Spinal cord (tissue), 10 donors: Measurements from ENCODE around the gene FABP7. TPM values are rescaled to one million over a fixed set of nuclear protein-coding genes. Genes with fewer than 3 reads are reported as not detected.
"Not testable (repeated sequence)": the region's sequence is repeated elsewhere in the genome, so short reads cannot be mapped to it uniquely, and the experiment has no call there.

Experiments
- DNase-seq, 6 donors: peaks; one replicate each; pipeline versions ENCODE4 v3.0.0 to v3.0.0-alpha.2; 2013 to 2015; ENCODE audit warnings: low spot score in 6 of 6, low read depth in 4 of 6
- H3K27ac ChIP-seq: one replicate; pipeline ENCODE4 v1.5.1; 2013; ENCODE audit warnings: low read depth, low read length, control low read depth
- H3K27me3 ChIP-seq: one replicate; pipeline ENCODE4 v1.6.1; 2013; ENCODE audit warnings: low read length; ENCODE audit not compliant: control insufficient read depth, insufficient read depth
- H3K36me3 ChIP-seq: one replicate; pipeline ENCODE4 v1.6.1; 2013; ENCODE audit warnings: low read length; ENCODE audit not compliant: control insufficient read depth, insufficient read depth
- H3K4me1 ChIP-seq: one replicate; pipeline ENCODE4 v1.6.1; 2013; ENCODE audit warnings: low read length; ENCODE audit not compliant: control insufficient read depth, insufficient read depth
- H3K4me3 ChIP-seq: one replicate; pipeline ENCODE4 v1.5.1; 2013; ENCODE audit warnings: low read depth, low read length, control low read depth
- H3K9me3 ChIP-seq: one replicate; pipeline ENCODE4 v1.6.1; 2013; ENCODE audit warnings: low read length; ENCODE audit not compliant: control insufficient read depth, insufficient read depth
- WGBS: methylation state at CpG from one replicate; pipeline ENCODE4 v1.1.5; 2013; ENCODE audit warnings: missing lambda C conversion rate; ENCODE audit not compliant: insufficient coverage; 5-methylcytosine and 5-hydroxymethylcytosine counted together
- polyA plus RNA-seq, 2 donors: library from polyadenylated mRNA; unstranded; fragments of 120-200 nt; gene quantifications; one replicate each; pipeline ENCODE4 v1.2.1, GENCODE V29; 2013; ENCODE audit not compliant: insufficient read length in 2 of 2
- total RNA-seq, 2 donors: library from RNA; depleted of rRNA in 1 of 2; stranded (reverse); fragments of 120-200 nt in 1 of 2; fragments of >200 nt in 1 of 2; gene quantifications; one replicate each; pipeline versions ENCODE4 v1.2.3 to v1.2.4, GENCODE V29; 2013 to 2014
- donor health status: healthy.

The FABP7 gene
- total and polyA plus RNA-seq, 4 donors = 138 to 537 (median 272) TPM

DNA sequence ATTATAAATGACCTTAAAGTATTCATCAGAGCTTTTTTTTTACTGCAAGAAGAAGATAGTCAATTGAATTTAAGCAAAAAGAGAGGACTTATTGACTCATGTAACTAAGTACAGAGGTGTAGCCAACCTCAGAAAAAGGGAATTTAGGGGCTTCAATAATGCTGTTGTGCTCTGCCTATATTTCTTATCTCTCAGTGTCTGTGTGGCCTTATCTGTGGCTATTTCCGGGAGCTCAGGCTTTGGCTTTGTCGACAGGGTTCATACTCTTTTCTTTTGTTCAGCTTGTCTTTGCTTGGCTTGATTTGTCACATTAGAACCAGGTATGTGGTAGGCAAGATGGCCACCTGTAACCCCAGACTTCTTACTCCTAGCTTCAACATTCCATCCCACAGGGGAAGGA, 38.6 kb upstream of the FABP7 start:
- Histone ChIP-seq H3K4me3 (no peak overlapping the region), H3K36me3 (no peaks in the 10 kb centered on the region), H3K4me1 (no peaks in the 10 kb centered on the region), H3K27me3 (no peaks in the 10 kb centered on the region), H3K9me3 (no peaks in the 10 kb centered on the region), H3K27ac (no peak overlapping the region)
- DNase-seq = no peak
- no CpG with 5 or more reads among the region's 2 CpGs for WGBS

DNA sequence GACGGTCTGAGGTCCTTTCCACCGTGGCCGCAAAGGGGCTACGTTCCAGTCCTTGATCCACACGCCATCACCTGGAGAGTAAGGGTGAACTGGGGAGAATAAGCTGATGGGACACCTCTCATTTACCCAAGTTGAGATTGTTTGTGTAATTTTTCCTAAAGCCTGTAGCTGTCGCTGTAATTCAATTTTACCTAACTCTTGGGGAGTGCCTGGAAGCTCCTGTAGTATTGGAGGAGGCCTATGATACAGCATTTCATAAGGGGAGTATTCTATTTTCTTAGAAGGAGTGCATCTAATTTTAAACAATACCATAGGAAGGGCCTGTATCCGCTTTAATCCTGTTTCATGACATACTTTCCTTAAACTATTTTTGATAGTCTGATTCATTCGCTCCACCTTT, 35.3 kb upstream of the FABP7 start:
- DNase-seq, H3K27ac ChIP-seq, H3K27me3 ChIP-seq, H3K36me3 ChIP-seq, H3K9me3 ChIP-seq, H3K4me3 ChIP-seq, H3K4me1 ChIP-seq: not testable (repeated sequence)
- WGBS = 92% methylated on average over 2 of the region's 8 CpGs

DNA sequence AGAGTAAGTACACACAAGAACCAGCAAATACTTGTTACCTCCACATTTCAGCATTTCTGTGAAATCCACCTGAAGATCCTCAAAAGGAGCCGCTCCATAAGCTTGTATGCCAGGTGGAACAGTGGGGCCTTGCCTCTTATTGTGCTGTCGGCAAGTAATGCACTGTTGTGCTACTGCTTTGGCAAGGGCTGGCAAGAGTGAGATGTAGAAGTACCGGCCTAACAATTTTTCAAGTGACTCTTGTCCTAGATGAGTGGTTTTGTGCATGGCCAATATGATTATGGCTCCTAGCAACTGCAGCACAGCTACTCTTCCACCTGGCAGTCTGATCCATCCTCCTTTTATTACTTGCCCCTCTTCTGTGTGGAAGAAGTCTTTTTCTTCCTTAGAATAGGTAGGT, 34.7 kb upstream of the FABP7 start:
- WGBS = 100% methylated on average over 3 of the region's 3 CpGs
- not testable (repeated sequence) for H3K4me1 ChIP-seq, H3K27ac ChIP-seq, H3K9me3 ChIP-seq, H3K4me3 ChIP-seq, H3K36me3 ChIP-seq, DNase-seq, H3K27me3 ChIP-seq

DNA sequence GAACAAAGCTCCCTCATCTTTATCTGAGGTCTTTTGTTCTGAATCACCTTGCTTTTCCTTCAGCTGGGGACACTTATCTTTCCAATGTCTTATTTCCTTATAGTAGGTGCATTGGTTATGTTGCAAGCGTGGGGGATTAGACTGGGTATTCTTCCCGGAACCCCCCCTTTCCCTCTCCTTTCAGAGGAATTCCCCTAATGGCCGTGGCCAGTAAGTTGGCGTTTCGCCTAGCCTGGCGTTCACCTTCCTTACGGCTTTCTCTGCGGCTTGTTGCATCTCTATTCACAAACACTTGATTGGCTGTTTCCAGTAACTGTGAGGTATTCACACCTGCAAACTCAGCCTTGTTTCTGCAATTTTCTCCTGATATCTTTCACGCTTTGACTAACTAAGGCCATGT, 32.8 kb upstream of the FABP7 start:
- Histone ChIP-seq H3K36me3 (no peaks in the 10 kb centered on the region), H3K27ac (no peak overlapping the region), H3K27me3 (no peaks in the 10 kb centered on the region), H3K4me1 (no peaks in the 10 kb centered on the region), H3K9me3 (no peaks in the 10 kb centered on the region), H3K4me3 (no peak overlapping the region)
- WGBS = 84% methylated on average over 7 of the region's 9 CpGs
- DNase-seq = no peak

DNA sequence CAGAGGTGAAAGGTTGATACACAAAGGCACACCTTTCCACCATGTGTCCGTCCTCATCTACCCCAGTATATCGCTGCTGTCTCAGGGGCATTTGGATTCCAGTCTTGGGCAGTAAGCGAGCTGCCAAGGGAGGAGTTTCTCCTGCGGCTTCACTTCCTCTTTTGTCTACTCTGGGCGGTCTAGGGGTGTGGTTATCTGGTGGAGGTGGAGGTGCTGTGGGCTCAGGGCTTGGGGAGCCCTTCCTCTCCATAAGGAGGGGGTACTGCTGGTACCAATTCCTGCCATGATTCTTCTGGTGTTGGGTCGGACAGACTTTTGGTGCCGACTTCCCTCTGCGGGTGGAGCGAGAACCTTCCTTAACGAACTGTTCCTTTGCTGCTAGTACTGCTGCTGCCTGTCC, 31.9 kb upstream of the FABP7 start:
- H3K9me3 ChIP-seq = no peaks in the 10 kb centered on the region
- H3K4me1 ChIP-seq = no peaks in the 10 kb centered on the region
- 98% methylated on average over 9 of the region's 10 CpGs for WGBS
- no peak overlapping the region for H3K27ac ChIP-seq
- H3K27me3 ChIP-seq = no peaks in the 10 kb centered on the region
- DNase-seq = no peak
- H3K4me3 ChIP-seq = no peak overlapping the region
- no peaks in the 10 kb centered on the region for H3K36me3 ChIP-seq

DNA sequence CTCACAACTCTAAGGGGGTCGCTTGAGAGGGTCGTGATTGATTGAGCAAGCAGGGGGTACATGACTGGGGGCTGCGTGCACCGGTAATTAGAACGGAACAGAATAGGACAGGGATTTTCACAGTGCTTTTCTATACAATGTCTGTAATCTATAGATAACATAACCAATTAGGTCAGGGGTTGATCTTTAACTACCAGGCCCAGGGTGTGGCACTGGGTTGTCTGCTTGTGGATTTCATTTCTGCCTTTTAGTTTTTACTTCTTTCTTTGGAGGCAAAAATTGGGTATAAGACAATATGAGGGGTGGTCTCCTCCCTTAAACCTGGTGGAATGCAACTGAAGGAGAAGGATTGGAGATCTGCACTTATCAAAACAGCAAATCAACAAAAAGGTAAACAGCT, 30.6 kb upstream of the FABP7 start:
- H3K27ac ChIP-seq, DNase-seq: not testable (repeated sequence)
- no CpG with 5 or more reads among the region's 5 CpGs for WGBS

DNA sequence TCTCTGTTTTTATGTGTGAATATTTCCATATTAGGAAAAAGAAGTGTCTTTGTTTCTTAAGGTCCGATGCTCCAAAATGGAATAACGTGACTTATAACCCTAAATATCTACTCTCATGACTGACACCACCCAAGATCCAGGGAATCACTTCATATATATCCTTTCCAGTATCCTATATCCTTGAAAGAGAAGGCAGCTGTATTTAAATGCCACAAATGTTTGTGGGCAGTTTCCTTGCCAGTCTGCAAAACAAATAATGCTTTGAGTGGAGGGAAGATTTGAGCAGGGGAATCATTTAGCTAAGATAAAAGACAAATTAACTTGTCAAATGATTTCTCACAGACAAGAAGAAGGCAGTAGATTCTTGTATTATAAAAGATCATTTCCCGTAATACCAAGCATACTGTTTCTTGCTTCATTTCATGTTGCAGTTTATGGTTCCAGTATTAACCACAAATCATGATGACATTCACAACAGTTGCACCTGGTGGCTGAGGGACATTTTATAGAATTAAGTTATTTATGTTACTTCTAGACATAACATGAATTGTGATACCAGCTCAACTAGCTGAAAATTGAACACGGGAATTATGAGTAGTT, 30.0 kb upstream of the FABP7 start:
- no peaks in the 10 kb centered on the region for H3K36me3 ChIP-seq
- H3K9me3 ChIP-seq = no peaks in the 10 kb centered on the region
- no peaks in the 10 kb centered on the region for H3K4me1 ChIP-seq
- WGBS = no CpG with 5 or more reads among the region's 4 CpGs
- no peaks in the 10 kb centered on the region for H3K27me3 ChIP-seq
- H3K4me3 ChIP-seq = no peak overlapping the region
- no peak for DNase-seq
- no peak overlapping the region for H3K27ac ChIP-seq

More for the DNA sequence above, 30.6 kb upstream of the FABP7 start:
- H3K4me1 ChIP-seq, H3K4me3 ChIP-seq, H3K27me3 ChIP-seq, H3K36me3 ChIP-seq, H3K9me3 ChIP-seq: not testable (repeated sequence)

DNA sequence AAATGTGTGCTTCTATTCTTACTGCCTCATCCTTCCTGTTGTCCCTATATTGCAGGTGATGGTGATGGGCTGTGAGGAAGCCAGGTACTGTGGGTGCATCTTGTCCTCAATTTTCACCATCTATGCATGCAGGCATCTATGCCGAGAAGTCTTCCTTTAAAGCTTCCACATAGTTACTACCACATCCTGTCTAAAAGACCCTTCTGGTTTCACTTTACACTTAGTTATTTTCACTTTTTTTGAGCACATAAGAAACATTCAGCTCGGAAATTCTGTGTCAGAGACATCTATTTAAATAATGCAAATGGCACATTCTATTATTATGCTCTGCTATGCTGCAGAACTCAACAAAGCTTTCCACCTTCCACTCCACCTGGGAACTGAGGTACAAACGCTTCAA, 28.2 kb upstream of the FABP7 start:
- H3K4me1 ChIP-seq = no peaks in the 10 kb centered on the region
- H3K36me3 ChIP-seq = no peaks in the 10 kb centered on the region
- H3K27ac ChIP-seq = no peak overlapping the region
- H3K4me3 ChIP-seq = no peak overlapping the region
- no peak for DNase-seq
- WGBS = 86% methylated on average over 3 of the region's 3 CpGs
- no peaks in the 10 kb centered on the region for H3K9me3 ChIP-seq
- no peaks in the 10 kb centered on the region for H3K27me3 ChIP-seq

DNA sequence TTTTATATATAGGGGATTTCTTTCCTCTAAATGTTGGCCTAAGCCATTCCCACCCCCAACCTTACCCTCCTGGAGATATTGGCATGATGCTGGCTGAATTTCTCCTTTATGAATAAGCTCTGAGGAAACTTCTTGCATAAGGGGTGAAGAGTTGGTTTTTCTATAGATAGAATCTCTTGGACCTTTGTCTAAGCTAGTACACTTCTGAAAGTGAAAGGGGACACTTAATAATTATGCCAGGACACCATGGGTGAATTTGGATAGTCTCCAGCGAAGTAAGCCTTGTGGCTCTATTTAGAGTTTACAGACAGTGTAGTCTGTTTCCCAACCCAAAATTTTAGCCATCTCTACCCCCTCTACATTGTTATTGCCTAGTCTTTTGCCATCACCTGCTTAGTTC, 27.1 kb upstream of the FABP7 start:
- no peak overlapping the region for H3K4me3 ChIP-seq
- H3K36me3 ChIP-seq = no peaks in the 10 kb centered on the region
- DNase-seq = no peak
- H3K27ac ChIP-seq = no peak overlapping the region
- no peaks in the 10 kb centered on the region for H3K4me1 ChIP-seq
- no CpG with 5 or more reads among the region's 1 CpG for WGBS
- no peaks in the 10 kb centered on the region for H3K9me3 ChIP-seq
- no peaks in the 10 kb centered on the region for H3K27me3 ChIP-seq

DNA sequence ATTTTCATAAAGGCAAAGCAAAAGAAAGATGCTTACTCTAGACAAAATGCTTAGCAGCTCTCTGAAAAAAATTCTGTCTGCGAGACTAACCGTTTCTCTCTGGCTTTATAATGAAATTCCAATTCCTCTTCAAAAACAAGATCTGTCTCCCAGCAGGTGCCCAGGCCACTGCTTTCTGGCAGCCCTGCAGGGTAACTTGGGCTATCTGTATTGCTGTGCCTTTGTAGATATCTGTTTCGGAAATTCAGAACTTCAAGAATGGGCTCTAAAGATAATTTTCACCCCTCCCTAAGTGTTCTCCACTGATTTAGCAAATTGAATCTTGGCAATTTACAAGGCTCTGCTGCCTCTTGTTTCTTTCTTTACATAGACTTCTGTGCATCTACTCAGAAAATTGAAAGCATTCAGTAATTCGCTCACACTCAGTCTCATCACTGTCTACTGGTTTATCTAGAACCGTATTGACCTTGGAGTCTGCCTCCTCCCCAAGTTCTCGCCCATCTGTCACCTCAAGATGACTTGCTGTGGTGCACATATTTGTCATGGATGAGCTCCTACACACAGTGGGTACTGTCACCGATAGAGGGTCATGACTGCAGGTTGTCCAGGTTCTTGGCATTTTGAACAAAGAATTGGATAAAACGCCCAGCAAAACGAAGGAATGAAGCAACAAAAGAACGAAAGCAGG, 26.4 kb upstream of the FABP7 start:
- Histone ChIP-seq H3K9me3 (no peaks in the 10 kb centered on the region), H3K4me1 (no peaks in the 10 kb centered on the region), H3K36me3 (no peaks in the 10 kb centered on the region), H3K4me3 (no peak overlapping the region), H3K27ac (peak overlapping the region; percentile 63), H3K27me3 (no peaks in the 10 kb centered on the region)
- WGBS = 55% methylated on average over 8 of the region's 10 CpGs
- peak in 1 of 6 donors; percentile 58 for DNase-seq
